B cell (primary cell): ENCODE data around the gene RBM44. TPM values are rescaled to one million over a fixed set of nuclear protein-coding genes. Genes with fewer than 3 reads are reported as not detected.

Source experiments
- ATAC-seq: fragments of 200-7000 bp; cut with Tn5 transposase; one replicate; pipeline ENCODE4 v1.10.0; 2021; ENCODE audit warnings: low read depth, mild to moderate bottlenecking, moderate number of reproducible peaks, moderate library complexity
- CTCF ChIA-PET: fragments of 350-600 bp; sonication (Branson Sonifier 250); formaldehyde crosslinking; loops from one replicate; lab custom pipeline; 2021; ENCODE audit warnings: antibody characterized with exemption, inconsistent platforms; lab: Charles Lee
- POLR2A ChIA-PET: fragments of 350-600 bp; sonication (Branson Sonifier 250); formaldehyde crosslinking; loops from one replicate; lab custom pipeline; 2021; ENCODE audit warnings: antibody characterized with exemption; lab: Charles Lee
- DNase-seq: peaks from one replicate; pipeline ENCODE4 v3.0.0; 2013
- H2AFZ ChIP-seq: 2 replicates; pipeline ENCODE4 v1.6.1; 2012; ENCODE audit warnings: mild to moderate bottlenecking, low read depth, low read length; ENCODE audit not compliant: insufficient read depth, poor library complexity, severe bottlenecking
- H3K27ac ChIP-seq, 2 donors: 1 replicate in 1 of 2; 2 replicates in 1 of 2; pipeline ENCODE4 v1.5.1; 2012 to 2013; ENCODE audit warnings: low read length in 2 of 2, mild to moderate bottlenecking in 2 of 2, moderate library complexity in 1 of 2
- H3K27me3 ChIP-seq, 4 experiments: fragments of 200-600 bp in 1 of 4; sonication (generic) in 1 of 4; replicated peaks in 1 of 4; 1 replicate in 2 of 4; 2 replicates in 2 of 4; pipeline versions ENCODE4 v1.6.1 to v1.7.0; 2013 to 2016; ENCODE audit warnings: low read length in 3 of 4, mild to moderate bottlenecking in 2 of 4, mixed read lengths in 1 of 4, moderate library complexity in 1 of 4; ENCODE audit not compliant: insufficient read depth in 4 of 4, control insufficient read depth in 3 of 4; ENCODE audit errors: control extremely low read depth in 1 of 4
- H3K36me3 ChIP-seq, 2 experiments: replicated peaks in 1 of 2; 1 replicate in 1 of 2; 2 replicates in 1 of 2; pipeline versions ENCODE4 v1.6.1 to v1.7.1; 2013; ENCODE audit warnings: low read length in 1 of 2; ENCODE audit not compliant: insufficient read depth in 2 of 2, control insufficient read depth in 1 of 2; ENCODE audit errors: control extremely low read depth in 1 of 2, extremely low read depth in 1 of 2
- H3K4me1 ChIP-seq, 2 donors: fragments of 200-600 bp in 1 of 2; sonication (generic) in 1 of 2; 1 replicate in 1 of 2; 2 replicates in 1 of 2; pipeline versions ENCODE4 v1.5.1 to v1.6.1; 2013 to 2017; ENCODE audit warnings: low read length in 2 of 2; ENCODE audit not compliant: control insufficient read depth in 2 of 2, insufficient read depth in 2 of 2
- H3K4me2 ChIP-seq: replicated peaks from 2 replicates; pipeline ENCODE3; 2012; ENCODE audit warnings: mild to moderate bottlenecking, low read depth, low read length; ENCODE audit not compliant: poor library complexity, severe bottlenecking
- H3K4me3 ChIP-seq, 5 experiments: fragments of 200-600 bp in 1 of 5; sonication (generic) in 1 of 5; 1 replicate in 3 of 5; 2 replicates in 2 of 5; pipeline versions ENCODE4 v1.5.1 to v1.7.0; 2011 to 2016; ENCODE audit warnings: low read length in 4 of 5, mild to moderate bottlenecking in 4 of 5, low read depth in 2 of 5, control low read depth in 1 of 5, moderate library complexity in 1 of 5; ENCODE audit not compliant: insufficient read depth in 1 of 5; ENCODE audit errors: control extremely low read depth in 1 of 5, extremely low read depth in 1 of 5
- H3K79me2 ChIP-seq: fragments of 200-600 bp; sonication (generic); one replicate; pipeline ENCODE4 v1.6.0; 2016; ENCODE audit warnings: low read length; ENCODE audit not compliant: control insufficient read depth, insufficient read depth
- H3K9ac ChIP-seq: fragments of 200-600 bp; sonication (generic); 2 replicates; pipeline ENCODE4 v1.6.1; 2017; ENCODE audit warnings: mild to moderate bottlenecking, low read length, moderate library complexity
- H3K9me3 ChIP-seq, 3 donors: one replicate each; pipeline versions ENCODE4 v1.6.1 to v1.7.1; 2013; ENCODE audit warnings: low read length in 2 of 3; ENCODE audit not compliant: control insufficient read depth in 2 of 3, insufficient read depth in 1 of 3; ENCODE audit errors: control extremely low read depth in 1 of 3
- H4K20me1 ChIP-seq: 2 replicates; pipeline ENCODE4 v1.6.0; 2012; ENCODE audit warnings: mild to moderate bottlenecking, low read length; ENCODE audit not compliant: insufficient read depth, control insufficient read depth, poor library complexity, severe bottlenecking
- H3K27ac Mint-ChIP-seq: one replicate; pipeline ENCODE4 v1.8.0; 2021; ENCODE audit warnings: mixed read lengths
- H3K27me3 Mint-ChIP-seq: one replicate; pipeline ENCODE4 v1.8.0; 2021; ENCODE audit warnings: mixed read lengths
- H3K4me1 Mint-ChIP-seq: one replicate; pipeline ENCODE4 v1.8.0; 2021; ENCODE audit warnings: mixed read lengths
- H3K4me3 Mint-ChIP-seq: one replicate; pipeline ENCODE4 v1.8.0; 2021; ENCODE audit warnings: mixed read lengths
- H3K9me3 Mint-ChIP-seq: one replicate; pipeline ENCODE4 v1.8.0; 2022; ENCODE audit warnings: mixed read lengths; ENCODE audit not compliant: insufficient read depth
- CTCF ChIP-seq: fragments of 200-600 bp; IDR thresholded peaks from one replicate; pipeline ENCODE4 v1.8.0; 2022; ENCODE audit warnings: antibody characterized with exemption, mild to moderate bottlenecking
- EZH2 ChIP-seq: IDR thresholded peaks from 2 replicates; pipeline ENCODE4 v1.6.1; 2012; ENCODE audit warnings: borderline replicate concordance, low read depth, mild to moderate bottlenecking, moderate library complexity, low read length; ENCODE audit not compliant: insufficient read depth, poor library complexity, severe bottlenecking
- WGBS: methylation state at CpG from one replicate; pipeline ENCODE4 v1.1.5; 2013; ENCODE audit warnings: missing lambda C conversion rate; ENCODE audit not compliant: insufficient coverage; 5-methylcytosine and 5-hydroxymethylcytosine counted together
- intact Hi-C: fragments of 100-400 bp; cut with micrococcal nuclease; formaldehyde crosslinking; loops from one replicate; pipeline ENCODE4 v1.10.0; 2022
- polyA plus RNA-seq: library from polyadenylated mRNA; depleted of rRNA; stranded (reverse); fragments of >200 nt; gene quantifications from 2 replicates; pipeline ENCODE4 v1.2.3, GENCODE V29; 2012
- total RNA-seq, 2 donors: library from RNA; stranded (reverse); fragments of 120-200 nt in 1 of 2; gene quantifications; 1 replicate in 1 of 2; 2 replicates in 1 of 2; pipeline versions ENCODE4 v1.2.3 to v1.2.4, GENCODE V29; 2013 to 2022

The RBM44 gene
- total and polyA plus RNA-seq, 2 donors (not counting 1 experiment from before 2014, with no cell fraction given) = 0.39 to 1.3 TPM

DNA sequence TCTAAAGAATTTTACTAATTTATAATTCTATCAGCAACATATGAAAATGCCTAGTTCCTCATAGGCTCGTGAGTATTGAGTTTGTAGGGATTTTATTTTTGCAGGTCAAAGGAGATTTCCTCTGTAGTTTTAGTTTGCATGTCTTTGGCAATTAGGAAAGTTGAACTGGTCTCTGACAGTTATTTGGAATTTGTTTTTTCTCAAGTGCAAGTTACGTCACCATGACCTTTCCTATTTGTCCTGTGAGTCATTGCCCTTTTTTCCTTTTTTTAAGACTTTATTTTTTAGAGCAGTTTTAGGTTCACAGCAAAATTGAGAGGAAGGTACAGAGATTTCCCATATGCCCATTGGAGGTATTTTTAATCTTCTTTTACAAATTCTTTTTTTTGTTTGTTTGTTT lies 89.8 kb downstream of the RBM44 start:
- Mint-ChIP-seq H3K27ac (no peak overlapping the region), H3K4me3 (no peak overlapping the region)
- no peak overlapping the region for H3K4me2 ChIP-seq

DNA sequence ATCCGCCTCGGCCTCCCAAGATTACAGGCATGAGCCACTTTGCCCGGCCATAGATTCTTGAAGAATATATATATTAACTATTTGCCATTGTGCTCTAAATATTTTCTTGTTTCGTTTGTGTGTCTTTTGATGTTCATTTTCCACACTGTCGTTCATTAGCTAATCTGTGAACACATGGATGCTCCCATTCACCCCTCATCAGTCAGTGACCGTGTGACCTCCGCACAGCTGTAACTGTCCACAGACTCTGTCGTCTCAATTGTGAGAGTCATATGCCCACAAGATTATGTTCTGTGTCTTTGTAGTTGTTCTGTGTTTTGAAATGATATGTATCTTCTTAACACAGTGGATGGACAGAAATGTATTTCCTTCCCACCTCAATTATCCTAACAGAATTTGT lies 90.4 kb downstream of the RBM44 start:
- TF ChIP-seq CTCF (no peak), EZH2 (no peak)
- WGBS = no CpG with 5 or more reads among the region's 8 CpGs
- Histone ChIP-seq H3K4me2 (no peak overlapping the region), H3K79me2 (no peaks in the 10 kb centered on the region), H4K20me1 (no peaks in the 10 kb centered on the region), H3K27me3 (no peaks in the 10 kb centered on the region), H3K4me3 (no peak overlapping the region), H3K4me1 (peaks cover 5 to 6% of the 10 kb centered on the region in 2 donors), H3K9me3 (no peaks in the 10 kb centered on the region), H2AFZ (no peak overlapping the region), H3K9ac (no peak overlapping the region), H3K36me3 (no peaks in the 10 kb centered on the region), H3K27ac (no peak overlapping the region)
- H3K27me3 Mint-ChIP-seq = no peaks in the 10 kb centered on the region
- DNase-seq (no peak), ATAC-seq (no peak)
- no peak overlapping the region for H3K4me3 Mint-ChIP-seq
- ChIA-PET POLR2A (interaction anchor here (0.6 kb wide), 1 partner anchor 59 kb away, joined by 3 read pairs; no protein-coding TSS in a partner anchor), CTCF (interaction anchor here (1.2 kb wide), 1 partner anchor 34 kb away, joined by 3 read pairs; no protein-coding TSS in a partner anchor)
- intact Hi-C loops = no loop called here
- no peak overlapping the region for H3K27ac Mint-ChIP-seq
- peaks cover 23% of the 10 kb centered on the region for H3K4me1 Mint-ChIP-seq
- no peaks in the 10 kb centered on the region for H3K9me3 Mint-ChIP-seq

More for the DNA sequence above, 89.8 kb downstream of the RBM44 start:
- TF ChIP-seq CTCF (no peak), EZH2 (no peak)
- H2AFZ ChIP-seq = no peak overlapping the region
- H3K36me3 ChIP-seq = no peaks in the 10 kb centered on the region
- no peak overlapping the region for H3K27ac ChIP-seq
- H3K4me1 ChIP-seq = peaks cover 3 to 5% of the 10 kb centered on the region in 2 donors
- H3K9me3 Mint-ChIP-seq = no peaks in the 10 kb centered on the region
- H3K4me3 ChIP-seq = no peak overlapping the region
- CTCF ChIA-PET = interaction anchor here (1.2 kb wide), 1 partner anchor 35 kb away, joined by 3 read pairs; no protein-coding TSS in a partner anchor
- H3K79me2 ChIP-seq = no peaks in the 10 kb centered on the region
- WGBS = no CpG with 5 or more reads among the region's 2 CpGs
- no peaks in the 10 kb centered on the region for H3K9me3 ChIP-seq
- DNase-seq (no peak), ATAC-seq (no peak)
- no peaks in the 10 kb centered on the region for H3K27me3 ChIP-seq
- POLR2A ChIA-PET = no interaction called here
- H4K20me1 ChIP-seq = no peaks in the 10 kb centered on the region
- H3K9ac ChIP-seq = no peak overlapping the region
- no peaks in the 10 kb centered on the region for H3K27me3 Mint-ChIP-seq
- peaks cover 20% of the 10 kb centered on the region for H3K4me1 Mint-ChIP-seq
- intact Hi-C loops = no loop called here
